ENCODE results near the gene ZNF189. TPM values are rescaled to one million over a fixed set of nuclear protein-coding genes. Genes with fewer than 3 reads are reported as not detected.

The ZNF189 gene
- total RNA-seq, 1 experiment from 2014 or later: 15.5 TPM

- no peak overlapping the region for H3K9ac ChIP-seq (ENCODE audit: low read length)
- DNase-seq: no peak
- no peak overlapping the region for H3K27ac ChIP-seq (ENCODE audit: low read length)
- no peak overlapping the region for H3K4me2 ChIP-seq (ENCODE audit: low read depth, low read length, poor library complexity, severe bottlenecking)
- H3K9me3 ChIP-seq (ENCODE audit: low read length): no peaks in the 10 kb centered on the region
- no peak overlapping the region for H3K4me3 ChIP-seq (ENCODE audit: low read length)
- no peaks in the 10 kb centered on the region for H3K9me2 ChIP-seq (replicated peaks; ENCODE audit: insufficient read depth, low read length)
- H3K36me3 ChIP-seq (ENCODE audit: insufficient read depth, low read length): no peaks in the 10 kb centered on the region
- no peaks in the 10 kb centered on the region for H3K4me1 ChIP-seq (ENCODE audit: low read length)
- H2AFZ ChIP-seq (ENCODE audit: low read length): no peak overlapping the region
- no peaks in the 10 kb centered on the region for H3K79me2 ChIP-seq (ENCODE audit: low read length)
- no peaks in the 10 kb centered on the region for H4K20me1 ChIP-seq (ENCODE audit: insufficient read depth, low read depth, low read length)
- H3K27me3 ChIP-seq (ENCODE audit: low read length): no peaks in the 10 kb centered on the region
Observed at GRCh38 chr9:101455656-101456240, 57.1 kb downstream of the ZNF189 start.

GRCh38 chr9:101457003-101457402 lies 58.4 kb downstream of the ZNF189 start:
- Histone ChIP-seq H3K4me1 (ENCODE audit: low read length) (no peaks in the 10 kb centered on the region), H3K27ac (ENCODE audit: low read length) (no peak overlapping the region), H3K36me3 (ENCODE audit: insufficient read depth, low read length) (no peaks in the 10 kb centered on the region), H2AFZ (ENCODE audit: low read length) (no peak overlapping the region), H4K20me1 (ENCODE audit: insufficient read depth, low read depth, low read length) (no peaks in the 10 kb centered on the region), H3K9me2 (replicated peaks; ENCODE audit: insufficient read depth, low read length) (no peaks in the 10 kb centered on the region), H3K9ac (ENCODE audit: low read length) (no peak overlapping the region), H3K9me3 (ENCODE audit: low read length) (no peaks in the 10 kb centered on the region), H3K27me3 (ENCODE audit: low read length) (no peaks in the 10 kb centered on the region), H3K79me2 (ENCODE audit: low read length) (no peaks in the 10 kb centered on the region), H3K4me2 (ENCODE audit: low read depth, low read length, poor library complexity, severe bottlenecking) (no peak overlapping the region), H3K4me3 (ENCODE audit: low read length) (no peak overlapping the region)
- no peak for DNase-seq

GRCh38 chr9:101458963-101459631 lies 60.4 kb downstream of the ZNF189 start:
- Histone ChIP-seq H3K4me1 (ENCODE audit: low read length) (no peaks in the 10 kb centered on the region), H4K20me1 (ENCODE audit: insufficient read depth, low read depth, low read length) (no peaks in the 10 kb centered on the region), H3K9me3 (ENCODE audit: low read length) (no peaks in the 10 kb centered on the region), H3K27ac (ENCODE audit: low read length) (no peak overlapping the region), H3K9ac (ENCODE audit: low read length) (no peak overlapping the region), H3K9me2 (replicated peaks; ENCODE audit: insufficient read depth, low read length) (no peaks in the 10 kb centered on the region), H3K36me3 (ENCODE audit: insufficient read depth, low read length) (no peaks in the 10 kb centered on the region), H3K27me3 (ENCODE audit: low read length) (no peaks in the 10 kb centered on the region), H3K4me2 (ENCODE audit: low read depth, low read length, poor library complexity, severe bottlenecking) (no peak overlapping the region), H3K4me3 (ENCODE audit: low read length) (no peak overlapping the region), H3K79me2 (ENCODE audit: low read length) (no peaks in the 10 kb centered on the region), H2AFZ (ENCODE audit: low read length) (no peak overlapping the region)
- peak; percentile 83 for DNase-seq

Small RNA genes within 50 kb of the gene (small RNA-seq; reads per million reads assigned to genes)
- not detected for gene AL353621.2

Other genes with a start within 250 kb of the ZNF189 start
- gene BAAT, start 13.8 kb upstream of the ZNF189 start, total RNA-seq (2014; rRNA removed; shearing (Covaris generic); ENCODE audit: low replicate concordance): 0.19 TPM in 1 of 2 replicates, not detected in the other
- gene MRPL50, start 233 bp upstream of the ZNF189 start, total RNA-seq (2014; rRNA removed; shearing (Covaris generic); ENCODE audit: low replicate concordance): 8.2 and 16.3 TPM in 2 replicates
- gene ALDOB, start 36.9 kb downstream of the ZNF189 start, total RNA-seq (2014; rRNA removed; shearing (Covaris generic); ENCODE audit: low replicate concordance): not detected in 2 replicates
- gene RNF20, start 135.0 kb downstream of the ZNF189 start, total RNA-seq (2014; rRNA removed; shearing (Covaris generic); ENCODE audit: low replicate concordance): 12.0 and 17.7 TPM in 2 replicates
- gene PPP3R2, start 196.1 kb downstream of the ZNF189 start, total RNA-seq (2014; rRNA removed; shearing (Covaris generic); ENCODE audit: low replicate concordance): not detected in 2 replicates

All from Karpas-422 (cell line).